HEK293 (cell line): ENCODE measurements around the gene CTCF.

Experiments used
- CTCF ChIA-PET: fragments of 350-600 bp; formaldehyde crosslinking; extraction: SDS; loops from one replicate; lab custom pipeline; 2021; ENCODE audit warnings: antibody characterized with exemption; lab: Yijun Ruan, JAX
- POLR2A ChIA-PET: fragments of 300-600 bp; formaldehyde crosslinking; extraction: SDS; loops from one replicate; lab custom pipeline; 2020; ENCODE audit warnings: antibody characterized with exemption, inconsistent platforms; lab: Yijun Ruan, JAX
- H3K27ac ChIP-seq: fragments of 200-500 bp; sonication (Bioruptor generic); 2 replicates; pipeline ENCODE4 v1.5.1; 2014; ENCODE audit warnings: low read depth, low read length, control low read depth, inconsistent platforms; ENCODE audit errors: extremely low read depth
- H3K36me3 ChIP-seq, 2 experiments: fragments of 200-500 bp in 1 of 2; sonication (Bioruptor generic) in 1 of 2; 1 replicate in 1 of 2; 2 replicates in 1 of 2; pipeline ENCODE4 v1.5.1; 2014 to 2017; ENCODE audit warnings: inconsistent platforms in 2 of 2, low read length in 2 of 2; ENCODE audit not compliant: control insufficient read depth in 2 of 2, insufficient read depth in 1 of 2
- H3K4me1 ChIP-seq: fragments of 200-500 bp; sonication (Bioruptor generic); 2 replicates; pipeline ENCODE4 v1.5.1; 2014; ENCODE audit warnings: mild to moderate bottlenecking, low read length, inconsistent platforms; ENCODE audit not compliant: control insufficient read depth, insufficient read depth
- H3K4me3 ChIP-seq: 2 replicates; pipeline ENCODE4 v1.5.1; 2011; ENCODE audit warnings: low read depth, mild to moderate bottlenecking, control low read depth, low read length, moderate library complexity
- H3K9me3 ChIP-seq: fragments of 200-500 bp; sonication (Bioruptor generic); 2 replicates; pipeline ENCODE4 v1.5.1; 2014; ENCODE audit warnings: low read depth, low read length, inconsistent platforms; ENCODE audit not compliant: control insufficient read depth, insufficient read depth
- HOXD13 ChIP-seq: sonication (generic); formaldehyde crosslinking; IDR thresholded peaks from 2 replicates; pipeline ENCODE4 v1.8.0; 2022; ENCODE audit warnings: missing genetic modification reagents, borderline replicate concordance
- OVOL3 ChIP-seq: fragments of 450-650 bp; formaldehyde crosslinking; IDR thresholded peaks from 2 replicates; pipeline ENCODE4 v1.5.1; 2016; ENCODE audit warnings: missing biosample characterization, missing genetic modification characterization
- SALL2 ChIP-seq: fragments of 450-650 bp; formaldehyde crosslinking; IDR thresholded peaks from 2 replicates; pipeline ENCODE4 v1.5.0; 2017; ENCODE audit warnings: missing biosample characterization, mild to moderate bottlenecking, missing genetic modification characterization, borderline replicate concordance
- ZEB2 ChIP-seq: fragments of 450-650 bp; formaldehyde crosslinking; IDR thresholded peaks from 2 replicates; pipeline ENCODE4 v1.5.1; 2016; ENCODE audit warnings: missing biosample characterization, missing genetic modification characterization
- ZIC2 ChIP-seq: fragments of 450-650 bp; formaldehyde crosslinking; IDR thresholded peaks from 2 replicates; pipeline ENCODE4 v1.5.1; 2016; ENCODE audit warnings: missing biosample characterization, missing genetic modification characterization
- ZNF121 ChIP-seq: fragments of 450-650 bp; formaldehyde crosslinking; IDR thresholded peaks from 2 replicates; pipeline ENCODE4 v1.5.1; 2016; ENCODE audit warnings: missing biosample characterization, missing genetic modification characterization
- ZNF174 ChIP-seq: fragments of 450-650 bp; formaldehyde crosslinking; IDR thresholded peaks from 2 replicates; pipeline ENCODE4 v1.5.0; 2017; ENCODE audit warnings: missing biosample characterization, mild to moderate bottlenecking, missing genetic modification characterization
- ZNF214 ChIP-seq: fragments of 450-650 bp; formaldehyde crosslinking; IDR thresholded peaks from 2 replicates; pipeline ENCODE4 v1.5.1; 2017; ENCODE audit warnings: missing biosample characterization, mild to moderate bottlenecking, missing genetic modification characterization, borderline replicate concordance
- ZNF266 ChIP-seq: fragments of 450-650 bp; formaldehyde crosslinking; IDR thresholded peaks from 2 replicates; pipeline ENCODE4 v1.5.1; 2016; ENCODE audit warnings: missing biosample characterization, missing genetic modification characterization, low read depth
- ZNF404 ChIP-seq: fragments of 450-650 bp; formaldehyde crosslinking; IDR thresholded peaks from 2 replicates; pipeline ENCODE4 v1.5.1; 2017; ENCODE audit warnings: missing biosample characterization, missing genetic modification characterization
- ZNF555 ChIP-seq: fragments of 450-650 bp; formaldehyde crosslinking; conservative IDR thresholded peaks from 2 replicates; pipeline ENCODE4 v1.5.1; 2017; ENCODE audit warnings: missing biosample characterization, mild to moderate bottlenecking, missing genetic modification characterization, inconsistent platforms
- ZNF571 ChIP-seq: fragments of 450-650 bp; formaldehyde crosslinking; IDR thresholded peaks from 2 replicates; pipeline ENCODE4 v1.5.0; 2017; ENCODE audit warnings: missing biosample characterization, missing genetic modification characterization
- ZNF585B ChIP-seq: fragments of 450-650 bp; formaldehyde crosslinking; IDR thresholded peaks from 2 replicates; pipeline ENCODE4 v1.5.1; 2016; ENCODE audit warnings: missing biosample characterization, missing genetic modification characterization
- ZNF654 ChIP-seq: fragments of 450-650 bp; formaldehyde crosslinking; IDR thresholded peaks from 2 replicates; pipeline ENCODE4 v1.5.1; 2016; ENCODE audit warnings: low read depth, missing biosample characterization, missing genetic modification characterization
- ZNF777 ChIP-seq: fragments of 450-650 bp; formaldehyde crosslinking; IDR thresholded peaks from 2 replicates; pipeline ENCODE4 v1.5.1; 2017; ENCODE audit warnings: missing biosample characterization, missing genetic modification characterization, borderline replicate concordance
- TF ChIP-seq, protein P1 (sequence below): fragments of 450-650 bp; formaldehyde crosslinking; IDR thresholded peaks from 2 replicates; pipeline ENCODE4 v1.5.1; 2016; ENCODE audit warnings: missing biosample characterization, missing genetic modification characterization
- TF ChIP-seq, protein P2 (sequence below): fragments of 450-650 bp; formaldehyde crosslinking; IDR thresholded peaks from 2 replicates; pipeline ENCODE4 v1.5.1; 2017; ENCODE audit warnings: missing biosample characterization, missing genetic modification characterization

Gene CTCF

GRCh38 chr16:67675579-67675935, 113.2 kb downstream of the CTCF start (continued):
- TF ChIP-seq, protein P1, sequence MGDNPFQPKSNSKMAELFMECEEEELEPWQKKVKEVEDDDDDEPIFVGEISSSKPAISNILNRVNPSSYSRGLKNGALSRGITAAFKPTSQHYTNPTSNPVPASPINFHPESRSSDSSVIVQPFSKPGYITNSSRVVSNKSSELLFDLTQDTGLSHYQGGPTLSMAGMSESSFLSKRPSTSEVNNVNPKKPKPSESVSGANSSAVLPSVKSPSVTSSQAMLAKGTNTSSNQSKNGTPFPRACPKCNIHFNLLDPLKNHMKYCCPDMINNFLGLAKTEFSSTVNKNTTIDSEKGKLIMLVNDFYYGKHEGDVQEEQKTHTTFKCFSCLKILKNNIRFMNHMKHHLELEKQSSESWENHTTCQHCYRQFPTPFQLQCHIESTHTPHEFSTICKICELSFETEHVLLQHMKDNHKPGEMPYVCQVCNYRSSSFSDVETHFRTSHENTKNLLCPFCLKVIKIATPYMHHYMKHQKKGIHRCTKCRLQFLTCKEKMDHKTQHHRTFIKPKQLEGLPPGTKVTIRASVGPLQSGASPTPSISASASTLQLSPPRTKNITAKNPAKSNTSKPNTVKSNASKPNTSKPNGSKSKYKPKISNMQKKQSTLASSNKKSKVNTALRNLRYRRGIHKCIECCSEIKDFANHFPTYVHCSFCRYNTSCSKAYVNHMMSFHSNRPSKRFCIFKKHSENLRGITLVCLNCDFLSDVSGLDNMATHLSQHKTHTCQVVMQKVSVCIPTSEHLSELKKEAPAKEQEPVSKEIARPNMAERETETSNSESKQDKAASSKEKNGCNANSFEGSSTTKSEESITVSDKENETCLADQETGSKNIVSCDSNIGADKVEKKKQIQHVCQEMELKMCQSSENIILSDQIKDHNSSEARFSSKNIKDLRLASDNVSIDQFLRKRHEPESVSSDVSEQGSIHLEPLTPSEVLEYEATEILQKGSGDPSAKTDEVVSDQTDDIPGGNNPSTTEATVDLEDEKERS, result no peak

DNA sequence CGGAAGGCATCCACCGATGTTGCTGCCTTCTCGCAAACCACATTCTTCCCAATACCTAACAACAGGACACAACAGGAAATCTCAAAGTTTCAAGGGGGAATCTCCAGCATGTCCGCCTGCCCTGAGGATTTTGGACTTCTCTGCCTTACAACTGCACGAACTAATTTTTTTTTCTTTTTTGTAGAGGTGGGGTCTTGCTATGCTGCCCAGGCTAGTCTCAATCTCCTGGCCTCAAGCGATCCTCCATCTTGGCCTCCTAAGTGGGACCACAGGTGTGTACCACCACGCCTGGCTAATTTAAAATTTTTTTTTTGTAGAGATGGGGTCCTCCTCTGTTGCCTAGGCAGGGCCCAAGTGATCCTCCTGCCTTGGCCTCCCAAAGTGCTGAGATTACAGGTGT, 113.7 kb downstream of the CTCF start:
- ChIA-PET POLR2A (no interaction called here), CTCF (no interaction called here)
- H3K36me3 ChIP-seq, result peaks cover 0 to 20% of the 10 kb centered on the region in 2 experiments; a peak in 1 of 3 replicates
- H3K9me3 ChIP-seq, result no peaks in the 10 kb centered on the region
- H3K27ac ChIP-seq, result no peak overlapping the region
- TF ChIP-seq ZNF121 (tag by site-specific recombination) (peak; percentile 90), HOXD13 (no peak)
- H3K4me3 ChIP-seq, result no peak overlapping the region
- 0 out of 2 replicates have a peak, but pooled peaks cover 3% of the 10 kb centered on the region for H3K4me1 ChIP-seq

GRCh38 chr16:67676516-67676915, 114.2 kb downstream of the CTCF start:
- 0 out of 2 replicates have a peak, but pooled peaks cover 3% of the 10 kb centered on the region for H3K4me1 ChIP-seq
- TF ChIP-seq, protein P2, sequence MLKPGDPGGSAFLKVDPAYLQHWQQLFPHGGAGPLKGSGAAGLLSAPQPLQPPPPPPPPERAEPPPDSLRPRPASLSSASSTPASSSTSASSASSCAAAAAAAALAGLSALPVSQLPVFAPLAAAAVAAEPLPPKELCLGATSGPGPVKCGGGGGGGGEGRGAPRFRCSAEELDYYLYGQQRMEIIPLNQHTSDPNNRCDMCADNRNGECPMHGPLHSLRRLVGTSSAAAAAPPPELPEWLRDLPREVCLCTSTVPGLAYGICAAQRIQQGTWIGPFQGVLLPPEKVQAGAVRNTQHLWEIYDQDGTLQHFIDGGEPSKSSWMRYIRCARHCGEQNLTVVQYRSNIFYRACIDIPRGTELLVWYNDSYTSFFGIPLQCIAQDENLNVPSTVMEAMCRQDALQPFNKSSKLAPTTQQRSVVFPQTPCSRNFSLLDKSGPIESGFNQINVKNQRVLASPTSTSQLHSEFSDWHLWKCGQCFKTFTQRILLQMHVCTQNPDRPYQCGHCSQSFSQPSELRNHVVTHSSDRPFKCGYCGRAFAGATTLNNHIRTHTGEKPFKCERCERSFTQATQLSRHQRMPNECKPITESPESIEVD (tag by site-specific recombination), result no peak
- TF ChIP-seq ZNF266 (no peak), ZNF585B (tag by site-specific recombination) (no peak), ZNF404 (tag by site-specific recombination) (no peak), ZNF214 (no peak), SALL2 (tag by site-specific recombination) (no peak), ZNF571 (tag by site-specific recombination) (no peak), ZNF555 (no peak), OVOL3 (tag by site-specific recombination) (no peak), ZNF777 (no peak), ZIC2 (tag by site-specific recombination) (no peak), ZEB2 (tag by site-specific recombination) (no peak), ZNF654 (no peak)
- no peak overlapping the region for H3K4me3 ChIP-seq
- POLR2A ChIA-PET, result interaction anchor here (1.0 kb wide), 1 partner anchor 43 kb away, joined by 4 read pairs; the partner anchor contains the start of gene GFOD2
- CTCF ChIA-PET, result interaction anchor here (0.7 to 1.5 kb wide), 3 partner anchors 124 to 585 kb away, joined by 3 to 4 read pairs (median 3); no protein-coding TSS in a partner anchor
- peaks cover 0 to 23% of the 10 kb centered on the region in 2 experiments; a peak in 1 of 3 replicates for H3K36me3 ChIP-seq
- no peak overlapping the region for H3K27ac ChIP-seq
- H3K9me3 ChIP-seq, result no peaks in the 10 kb centered on the region

- Histone ChIP-seq H3K9me3 (no peaks in the 10 kb centered on the region), H3K4me3 (no peak overlapping the region), H3K27ac (no peak overlapping the region), H3K4me1 (0 out of 2 replicates have a peak, but pooled peaks cover 3% of the 10 kb centered on the region)
- ChIA-PET CTCF (interaction anchor here (0.7 to 1.5 kb wide), 3 partner anchors 123 to 584 kb away, joined by 3 to 4 read pairs (median 3); no protein-coding TSS in a partner anchor), POLR2A (interaction anchor here (1.0 kb wide), 1 partner anchor 43 kb away, joined by 4 read pairs; the partner anchor contains the start of gene GFOD2)
- no peak for TF ChIP-seq ZNF174 (tag by site-specific recombination)
- TF ChIP-seq, all 188 proteins: peak for 0
- H3K36me3 ChIP-seq, result peaks cover 0 to 26% of the 10 kb centered on the region in 2 experiments; a peak in 1 of 3 replicates
Measured at GRCh38 chr16:67676939-67677338, 114.6 kb downstream of the CTCF start.
